Left renal pelvis (tissue), 4 donors: ENCODE data around the gene SLC22A23. TPM values are rescaled to one million over a fixed set of nuclear protein-coding genes. Genes with fewer than 3 reads are reported as not detected.
A peak's percentile ranks its signal among the peaks of the same experiment; 100 is the strongest.

Experiments
- DNase-seq, 4 donors: peaks; one replicate each; pipeline ENCODE4 v3.0.0-alpha.2; 2013; ENCODE audit warnings: low read depth in 4 of 4, low spot score in 3 of 4
- polyA plus RNA-seq, 4 donors: library from polyadenylated mRNA; unstranded; fragments of 120-200 nt; gene quantifications; one replicate each; pipeline ENCODE4 v1.2.1, GENCODE V29; 2013; ENCODE audit not compliant: insufficient read length in 4 of 4

SLC22A23 gene
- polyA plus RNA-seq, 4 donors: 3.3 to 13.7 (median 11.0) TPM

DNA sequence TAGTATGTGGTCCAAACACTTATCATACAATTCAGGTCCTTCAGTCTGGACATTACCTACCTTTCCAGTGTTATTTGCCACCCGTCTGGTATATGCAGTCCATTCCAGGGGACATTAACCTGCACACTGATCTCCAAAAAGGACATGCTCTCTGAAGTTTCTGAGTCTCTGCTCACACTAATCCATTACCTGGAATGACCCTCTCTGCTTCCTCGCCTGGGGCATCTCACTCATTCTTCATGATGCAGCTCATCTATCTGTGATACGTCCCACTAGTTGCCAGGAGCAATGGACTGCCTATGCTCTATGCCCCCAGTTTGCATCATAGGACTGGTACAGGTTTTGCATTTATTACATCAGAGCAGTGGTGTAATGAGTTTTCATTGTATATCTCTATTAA, 223.5 kb downstream of the SLC22A23 start:
- no peak for DNase-seq

DNA sequence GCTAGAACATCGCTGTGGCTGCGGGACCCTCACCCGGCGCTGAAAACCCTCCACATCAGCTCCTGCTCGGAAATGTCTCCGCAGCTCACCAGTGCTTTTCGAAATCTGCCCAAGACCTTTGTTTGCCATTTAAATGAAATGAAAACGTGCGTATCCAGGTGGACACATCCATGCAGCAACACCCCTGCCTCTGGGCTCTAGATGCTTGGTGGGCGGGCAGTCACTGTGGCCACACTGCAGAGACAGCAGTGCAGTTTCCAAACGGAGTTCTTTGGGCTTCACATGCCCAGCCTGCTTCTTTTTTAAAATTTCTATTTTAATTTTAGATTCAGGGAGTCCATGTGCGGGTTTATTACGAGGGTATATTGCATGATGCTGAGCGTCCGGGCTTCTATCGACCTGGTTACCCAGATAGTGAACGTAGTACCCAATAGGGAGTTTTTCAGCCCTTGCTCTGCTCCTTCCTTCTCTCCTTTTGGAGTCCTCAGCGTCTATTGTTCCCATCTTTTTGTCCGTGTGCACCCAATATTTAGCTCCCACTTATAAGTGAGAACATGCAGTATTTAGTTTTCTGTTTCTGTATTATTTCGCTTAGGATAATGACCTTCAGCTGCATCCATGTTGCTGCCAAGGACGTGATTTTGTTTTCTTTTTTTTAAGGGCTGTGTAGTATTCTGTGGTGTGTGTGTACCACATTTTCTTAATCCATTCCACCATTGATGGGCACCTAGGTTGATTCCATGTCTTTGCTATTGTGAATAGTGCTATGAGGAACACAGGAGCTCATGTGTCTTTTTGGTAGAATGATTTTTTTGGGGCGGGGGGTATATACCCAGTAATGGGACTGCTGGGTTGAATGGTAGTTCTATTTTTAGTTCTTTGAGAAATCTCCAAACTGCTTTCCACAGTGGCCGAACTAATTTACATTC, 224.6 kb downstream of the SLC22A23 start:
- no peak for DNase-seq

DNA sequence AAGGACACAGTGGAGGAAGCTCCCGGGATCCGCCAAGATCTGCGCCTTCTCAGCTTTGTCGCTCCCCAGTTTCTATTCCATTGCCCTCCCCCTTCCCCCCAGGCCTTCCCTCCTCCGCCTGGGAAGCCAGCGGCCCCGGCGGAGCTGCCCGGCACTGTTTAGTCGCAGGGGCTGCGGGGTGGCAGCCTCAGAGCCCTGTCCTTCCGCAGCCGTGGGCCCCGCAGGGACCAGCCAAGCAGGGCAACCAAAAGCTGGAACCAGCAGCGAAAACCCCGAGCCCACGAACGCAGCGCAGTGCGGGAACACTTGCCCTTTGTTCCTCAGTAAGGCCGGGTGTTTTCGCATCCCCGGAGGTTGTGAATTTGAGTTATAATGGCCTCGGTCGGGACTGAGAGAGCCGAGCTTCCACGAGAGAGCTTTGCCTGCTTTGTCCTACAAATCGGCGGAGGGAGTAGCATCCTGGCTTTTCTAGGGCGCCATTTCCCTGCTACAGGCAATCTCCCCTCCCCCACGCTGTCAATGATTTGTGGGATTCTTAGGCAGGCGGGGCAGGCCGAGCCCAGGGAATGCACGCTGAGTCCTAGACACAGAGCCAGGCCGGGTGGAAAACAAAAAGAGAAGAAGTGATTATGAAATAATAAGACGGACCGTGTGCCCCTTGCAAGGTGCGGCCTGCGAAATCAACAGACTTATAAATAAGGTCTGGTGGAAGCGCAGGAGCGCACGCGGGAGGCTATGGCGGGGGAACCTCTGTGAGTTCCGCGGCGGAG, 225.4 kb downstream of the SLC22A23 start:
- DNase-seq: peak in 3 of 4 donors; percentile 82 to 87 (median 87)

DNA sequence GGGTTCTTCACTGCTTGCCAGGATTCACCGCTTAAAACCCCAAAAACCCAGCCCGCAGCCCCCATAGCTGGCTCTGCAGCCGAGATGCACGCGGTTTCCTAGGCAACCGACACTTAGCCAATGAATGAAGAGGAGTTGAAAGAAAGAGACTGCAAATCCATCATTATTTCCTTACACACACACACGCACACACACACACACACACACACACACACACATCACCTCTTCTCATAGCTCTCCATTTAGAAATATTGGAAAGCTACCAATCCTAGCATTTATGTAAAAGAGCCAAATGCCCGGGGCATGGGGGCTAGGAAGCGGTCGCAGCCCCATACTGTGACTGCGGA, 226.0 kb downstream of the SLC22A23 start:
- peak in 2 of 4 donors; percentile 54 to 61 for DNase-seq

DNA sequence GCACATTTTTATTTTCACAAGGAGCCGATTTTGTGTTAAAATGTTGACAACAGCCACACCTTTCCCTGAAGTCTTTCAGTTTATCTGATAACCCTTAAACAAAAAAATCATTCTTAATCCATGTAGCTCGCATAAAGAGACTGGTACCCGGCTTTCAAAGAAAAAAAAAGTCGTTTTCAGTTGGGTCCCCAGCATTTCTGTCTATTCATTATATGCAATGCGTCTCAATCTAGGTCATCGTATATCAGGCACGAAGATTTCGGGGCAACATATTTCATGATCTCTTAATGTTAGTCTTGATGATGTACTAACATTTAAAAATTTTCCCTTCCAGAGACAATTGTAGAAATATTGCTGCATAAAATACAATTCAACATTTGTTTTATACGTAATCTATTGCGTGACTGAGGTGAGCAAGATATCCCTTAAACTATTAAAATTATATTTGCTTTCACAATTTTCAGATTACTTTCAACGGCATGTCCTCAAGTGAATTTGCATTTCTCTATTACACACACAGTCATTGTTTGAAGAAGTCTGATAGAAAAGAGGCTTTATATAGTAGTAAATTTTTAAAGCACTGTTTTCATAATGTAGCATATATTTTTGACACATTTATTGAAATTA, 226.5 kb downstream of the SLC22A23 start:
- no peak for DNase-seq

DNA sequence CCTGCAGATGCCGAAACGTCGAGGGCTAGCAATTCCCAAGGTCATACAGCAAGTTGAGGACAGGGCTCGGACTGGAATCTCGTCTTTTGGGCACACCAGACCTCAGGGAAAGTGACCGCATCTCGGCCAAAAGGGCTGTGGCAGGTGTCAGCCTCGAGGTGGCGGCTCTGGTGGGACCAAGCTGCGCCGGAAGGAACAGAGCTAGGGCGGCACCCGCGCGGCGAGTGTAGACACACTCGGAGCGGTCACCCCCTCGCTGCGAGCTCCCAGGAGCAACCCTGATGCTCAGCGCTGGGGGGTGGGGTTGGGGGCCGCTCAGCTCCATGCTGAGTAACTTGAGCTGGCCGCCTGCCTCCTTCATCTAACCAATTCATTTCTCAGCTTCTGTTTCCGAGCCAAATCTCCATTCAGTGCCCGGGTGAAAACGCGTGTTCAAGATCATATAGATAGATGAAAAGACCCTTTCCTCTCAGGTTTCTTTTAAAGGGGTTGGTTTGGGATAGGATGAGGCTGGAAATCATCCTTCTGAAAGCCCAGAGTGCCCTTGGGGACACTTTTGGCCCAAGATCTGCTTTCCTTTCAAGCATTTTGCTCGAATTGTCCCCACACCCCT, 227.2 kb downstream of the SLC22A23 start:
- no peak for DNase-seq

DNA sequence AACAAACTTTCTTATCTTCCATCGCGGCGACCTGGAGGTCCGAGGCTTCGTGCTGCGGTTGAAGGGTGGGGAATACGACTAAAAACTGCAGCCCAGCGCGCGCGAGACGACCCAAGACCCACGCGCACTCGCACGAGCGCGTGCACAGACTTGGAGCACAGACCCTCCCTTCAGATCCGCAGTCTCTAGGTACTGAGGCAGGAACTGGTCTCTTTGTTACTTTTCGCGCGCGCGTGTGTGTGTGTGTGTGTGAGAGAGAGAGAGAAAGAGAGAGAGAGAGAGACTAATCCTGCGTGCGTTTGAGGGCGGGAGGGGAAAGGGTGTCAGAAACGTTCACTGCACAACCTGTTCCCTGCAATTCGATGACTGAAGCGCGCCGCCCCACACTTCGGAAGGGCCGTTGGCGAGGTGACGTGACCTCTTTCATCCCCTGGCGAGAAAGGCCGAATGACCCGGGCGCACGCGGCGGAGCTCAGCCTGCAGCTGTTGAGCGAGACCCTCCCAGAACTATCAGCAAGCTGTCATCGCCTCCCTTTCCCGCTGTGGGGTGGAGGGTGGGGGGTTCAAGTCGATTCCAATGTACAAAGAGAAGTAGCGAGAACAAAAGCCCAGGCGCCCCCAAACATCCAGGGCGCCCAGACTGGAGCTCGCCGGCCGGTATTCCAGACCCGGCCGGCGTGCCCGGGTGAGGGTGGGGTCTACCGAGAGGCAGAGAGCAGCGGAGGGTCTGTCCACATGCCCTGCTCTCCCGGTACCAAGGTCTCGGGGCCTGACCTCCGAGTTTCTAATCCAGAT, 227.9 kb downstream of the SLC22A23 start:
- no peak for DNase-seq

DNA sequence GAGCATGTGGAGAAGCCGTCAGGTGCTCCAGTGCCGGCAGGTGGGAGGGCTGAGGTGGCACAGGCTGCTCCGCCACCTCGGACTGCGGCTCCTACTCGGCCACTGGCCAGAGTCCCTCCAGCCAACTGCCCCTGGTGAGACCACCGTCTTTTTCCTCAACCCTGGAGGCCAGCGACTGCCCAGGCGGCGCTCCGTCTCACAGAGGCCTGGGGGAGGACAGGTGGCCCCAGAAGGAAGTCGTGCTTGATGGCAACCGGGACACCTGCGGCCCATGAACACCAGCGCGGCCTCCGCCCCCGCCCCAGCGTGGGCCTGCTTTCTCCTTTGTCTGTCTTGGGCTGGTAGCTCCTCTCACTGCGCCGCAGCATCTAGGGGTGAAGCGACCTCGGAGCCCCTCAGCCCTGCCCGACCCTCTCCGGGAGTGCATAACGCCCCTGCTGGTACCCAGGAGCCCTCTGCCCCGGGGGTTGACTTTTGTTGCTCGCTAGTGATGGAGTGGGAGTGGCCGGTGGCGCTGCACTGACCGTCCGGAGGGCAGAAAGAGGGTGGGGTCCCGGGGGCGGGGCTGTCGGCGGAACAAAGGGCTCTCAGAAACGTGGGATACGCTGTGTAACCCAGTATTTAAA, 228.7 kb downstream of the SLC22A23 start:
- DNase-seq: no peak

DNA sequence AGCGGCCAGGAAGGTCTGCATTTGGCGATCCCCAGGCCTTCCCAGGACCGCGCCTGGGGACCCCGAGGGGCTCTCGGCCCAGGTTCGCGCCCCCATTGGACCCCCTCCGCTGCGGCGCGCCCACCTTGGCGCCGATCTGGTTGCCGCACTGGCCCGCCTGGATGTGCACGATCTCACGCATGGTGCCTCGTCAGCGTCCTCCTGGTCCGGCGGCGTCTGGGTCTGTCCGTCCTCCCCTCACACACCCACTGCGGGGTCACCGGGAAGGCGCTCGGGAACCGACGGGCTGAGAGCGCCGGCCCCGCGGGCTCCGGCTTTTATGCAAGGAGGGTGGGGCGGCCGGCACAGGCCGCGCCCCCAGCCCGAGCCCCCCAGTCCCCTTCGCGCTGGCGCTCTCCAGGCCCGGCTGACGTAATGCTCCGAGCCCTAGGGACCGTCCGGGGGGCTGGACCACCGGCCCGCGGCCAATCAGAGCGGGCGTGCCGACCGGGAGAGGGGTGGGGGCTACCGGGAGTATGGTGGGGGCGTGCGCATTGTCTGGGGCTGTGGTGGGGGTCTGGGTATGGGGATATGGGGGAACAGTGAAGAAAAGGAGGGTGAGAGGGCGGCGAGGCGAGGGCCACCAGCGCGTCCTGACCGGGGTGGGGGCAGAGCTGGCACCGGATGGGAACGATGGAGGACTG, 229.3 kb downstream of the SLC22A23 start, which contains the start of gene TUBB2B:
TUBB2B (minus strand) TSS at position 291 of the 683 bp plus-strand sequence; CDS start at position 181, 110 bp downstream.
- DNase-seq: peak in 3 of 4 donors; percentile 69 to 77 (median 73)

DNA sequence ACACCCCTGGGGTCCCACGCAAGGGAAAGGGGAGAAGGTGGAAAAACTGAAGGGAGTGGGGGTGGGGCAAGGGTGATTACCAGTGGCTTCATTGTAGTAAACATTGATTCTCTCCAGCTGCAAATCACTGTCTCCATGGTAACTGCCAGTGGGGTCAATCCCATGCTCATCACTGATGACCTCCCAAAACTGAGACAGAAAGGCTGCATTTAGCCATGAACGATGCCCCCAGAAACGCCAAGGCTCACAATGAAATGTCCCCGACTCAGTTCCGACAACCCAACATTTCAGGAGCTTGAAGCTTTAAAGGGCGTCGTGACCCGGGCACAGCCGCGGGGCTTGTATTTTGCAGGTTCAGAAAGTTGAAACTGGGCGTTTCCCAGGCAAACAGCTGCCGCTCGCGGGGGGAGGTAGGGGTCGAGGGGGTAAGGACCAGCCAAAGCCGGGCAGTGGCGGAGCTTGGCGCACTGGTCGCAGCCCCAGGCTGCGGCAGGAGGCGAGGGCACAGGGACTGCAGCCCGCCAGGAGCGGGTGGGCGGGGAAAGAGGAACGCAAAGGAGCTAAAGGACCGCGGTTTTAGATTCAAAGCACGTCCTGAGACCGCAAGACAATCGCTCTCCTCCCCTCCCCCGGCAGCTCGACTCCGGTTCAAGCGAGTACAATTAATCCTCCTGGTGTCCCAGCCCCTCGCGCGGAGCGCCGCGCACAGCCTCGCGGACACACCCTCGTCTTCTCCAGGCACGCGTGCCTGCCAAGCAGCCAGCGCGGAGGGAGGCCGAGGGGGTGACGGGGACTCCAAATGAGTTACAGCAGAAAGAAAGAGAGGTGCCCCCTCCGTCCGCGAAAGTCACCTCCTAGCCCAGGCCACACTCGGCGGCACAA, 230.1 kb downstream of the SLC22A23 start:
- peak in 1 of 4 donors; percentile 58 for DNase-seq

DNA sequence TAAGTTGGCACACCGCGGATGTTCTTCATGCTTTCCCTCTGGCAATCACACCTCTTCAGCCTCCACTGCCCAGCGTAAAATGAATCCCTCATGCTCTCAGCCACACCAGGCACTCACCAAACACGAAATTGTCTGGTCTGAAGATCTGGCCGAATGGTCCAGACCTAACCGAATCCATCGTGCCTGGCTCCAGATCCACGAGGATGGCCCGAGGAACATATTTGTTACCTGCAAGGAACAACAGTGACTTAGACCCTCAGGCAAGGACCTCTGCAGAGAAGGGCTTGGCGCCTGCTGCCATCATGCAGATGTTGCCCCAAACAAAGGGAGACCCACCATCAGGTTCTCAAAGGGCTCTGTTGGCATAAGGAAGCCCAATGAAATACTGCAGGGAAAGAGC, 230.8 kb downstream of the SLC22A23 start:
- DNase-seq: no peak

DNA sequence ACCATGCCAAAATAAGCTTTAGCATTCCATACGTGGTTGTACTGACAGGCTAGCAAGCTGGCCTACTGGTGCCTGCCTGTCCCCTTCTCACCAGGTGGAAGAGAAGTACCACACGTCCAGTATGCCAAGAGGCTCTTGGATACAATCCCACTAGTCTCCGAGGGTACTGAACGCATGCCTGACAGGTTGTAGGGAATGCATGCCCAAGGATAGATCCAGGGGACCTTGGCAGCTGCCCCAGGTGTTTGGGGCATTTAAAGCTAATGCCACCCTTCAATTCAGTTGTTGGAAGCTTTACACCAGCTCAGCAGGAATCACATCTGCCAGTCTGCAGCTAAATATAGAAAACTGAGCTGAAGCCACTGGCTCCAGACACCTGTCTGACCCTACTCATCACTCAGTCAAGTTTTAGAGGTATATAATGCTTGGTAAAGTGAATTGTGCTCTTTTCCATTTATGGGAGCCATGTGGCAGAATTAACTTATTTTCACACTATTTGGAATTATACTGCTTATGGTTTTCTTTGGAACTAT, 234.3 kb downstream of the SLC22A23 start:
- no peak for DNase-seq

DNA sequence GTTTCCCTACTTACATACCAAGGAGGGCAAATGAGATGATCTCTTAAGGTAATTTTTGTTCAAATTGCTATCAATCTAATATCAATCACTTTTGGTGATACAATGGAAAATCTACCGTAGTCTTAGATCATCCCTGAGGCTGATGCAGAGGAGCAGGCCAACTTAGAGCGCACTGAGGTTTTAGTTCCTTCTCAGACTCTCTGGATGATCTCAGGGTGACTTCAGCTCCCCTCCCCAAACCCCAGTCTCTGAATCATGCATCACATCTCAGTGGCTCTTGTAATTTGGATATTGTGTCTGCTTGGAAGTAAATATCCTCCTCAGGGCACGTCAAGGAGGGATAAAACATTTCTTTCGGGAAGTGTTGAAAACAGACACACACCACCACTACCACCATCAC, 235.3 kb downstream of the SLC22A23 start:
- no peak for DNase-seq

DNA sequence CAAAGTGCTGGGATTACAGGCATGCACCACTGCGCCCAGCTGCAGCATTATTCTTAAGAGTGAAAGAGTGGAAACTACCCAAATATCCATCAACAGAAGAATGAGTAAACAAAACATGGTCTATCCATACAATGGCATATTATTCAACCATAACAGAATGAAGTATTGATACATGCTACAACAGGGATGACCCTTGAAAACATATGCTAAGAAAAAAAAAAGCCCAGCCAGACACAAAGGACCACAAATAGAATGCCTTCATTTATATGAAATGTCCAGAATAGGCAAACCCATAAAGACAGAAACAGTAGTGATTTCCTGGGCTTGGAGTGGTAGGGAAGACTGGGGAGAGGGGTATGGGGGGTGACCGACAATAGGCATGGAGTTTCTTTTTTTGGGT, 236.5 kb downstream of the SLC22A23 start:
- DNase-seq: no peak
